HS-27A (cell line): Measurements from ENCODE around the gene HSPA6.
A peak's percentile ranks its signal among the peaks of the same experiment; 100 is the strongest.
"Not testable (repeated sequence)": the region's sequence is repeated elsewhere in the genome, so short reads cannot be mapped to it uniquely, and the experiment has no call there.

Source experiments
- DNase-seq: peaks from one replicate; pipeline ENCODE4 v3.0.0-alpha.2; 2012; ENCODE audit warnings: low read depth, missing footprints

Gene HSPA6

DNA sequence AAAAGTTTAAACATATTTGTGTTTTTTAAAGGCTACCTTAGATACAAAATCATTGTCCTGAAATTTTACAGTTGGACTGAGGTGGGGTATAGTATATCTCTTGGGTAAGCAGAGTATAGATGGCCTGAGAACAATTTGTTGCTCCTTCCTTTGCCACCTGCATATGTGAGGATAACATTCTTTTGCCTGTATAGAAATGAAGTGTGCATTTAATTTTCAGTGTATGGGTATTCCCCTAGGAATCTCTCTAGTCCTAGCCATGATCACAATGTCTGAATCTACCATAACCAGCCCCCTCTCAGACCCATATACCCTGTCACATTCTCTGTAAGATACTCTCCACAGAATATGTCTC, 21.0 kb upstream of the HSPA6 start:
- no peak for DNase-seq

DNA sequence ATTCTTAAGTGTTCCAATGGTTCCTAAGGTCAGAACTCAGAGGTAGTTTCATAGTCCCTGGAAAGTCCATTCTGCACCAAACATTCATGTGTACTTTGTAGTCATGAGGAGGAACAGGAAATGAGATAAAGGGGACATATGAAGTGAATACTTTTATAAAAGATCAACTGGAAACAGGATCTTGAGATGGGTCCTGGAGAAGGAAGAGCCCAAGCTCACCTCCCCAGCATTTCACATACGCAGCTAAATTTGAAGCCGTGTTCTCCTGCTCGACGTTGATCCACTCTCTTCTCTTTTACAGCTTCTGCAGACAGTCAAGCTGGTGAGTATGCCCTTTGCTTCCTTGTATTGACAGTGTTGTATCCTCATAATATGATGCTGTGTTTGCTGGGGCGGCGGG, 18.7 kb upstream of the HSPA6 start:
- no peak for DNase-seq

DNA sequence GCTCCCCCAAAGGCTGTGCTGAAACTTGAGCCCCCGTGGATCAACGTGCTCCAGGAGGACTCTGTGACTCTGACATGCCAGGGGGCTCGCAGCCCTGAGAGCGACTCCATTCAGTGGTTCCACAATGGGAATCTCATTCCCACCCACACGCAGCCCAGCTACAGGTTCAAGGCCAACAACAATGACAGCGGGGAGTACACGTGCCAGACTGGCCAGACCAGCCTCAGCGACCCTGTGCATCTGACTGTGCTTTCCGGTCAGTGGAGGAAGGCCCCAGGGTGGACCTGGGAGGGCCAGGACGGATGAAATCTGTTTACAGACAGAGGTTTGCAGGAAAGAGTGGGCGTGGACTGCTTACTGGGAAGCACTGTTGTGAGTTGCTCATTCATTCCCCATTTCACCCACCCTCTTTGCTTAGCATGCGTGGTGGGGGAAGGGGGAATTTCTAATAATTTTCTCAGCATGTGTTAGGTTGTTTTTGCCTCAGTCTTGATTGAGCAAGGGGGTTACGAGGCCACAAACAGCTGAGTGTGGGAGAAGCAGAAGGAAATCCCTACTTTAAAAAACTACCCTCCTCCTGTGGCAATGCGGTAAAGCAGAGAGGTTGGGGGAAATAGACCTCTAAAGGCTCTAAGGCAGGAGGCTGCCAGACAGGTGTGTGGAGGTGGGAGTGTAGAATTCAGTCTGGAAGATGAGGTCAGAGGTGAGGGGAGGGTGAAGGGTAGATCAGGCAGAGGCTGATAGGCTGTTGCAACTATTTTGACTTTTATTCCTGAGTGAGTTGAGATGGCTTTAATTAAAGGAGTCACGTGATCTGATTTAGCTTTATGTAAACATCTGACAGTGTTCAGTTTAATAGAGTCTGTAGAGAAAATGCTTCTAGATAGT, 17.8 kb upstream of the HSPA6 start:
- DNase-seq, result no peak

DNA sequence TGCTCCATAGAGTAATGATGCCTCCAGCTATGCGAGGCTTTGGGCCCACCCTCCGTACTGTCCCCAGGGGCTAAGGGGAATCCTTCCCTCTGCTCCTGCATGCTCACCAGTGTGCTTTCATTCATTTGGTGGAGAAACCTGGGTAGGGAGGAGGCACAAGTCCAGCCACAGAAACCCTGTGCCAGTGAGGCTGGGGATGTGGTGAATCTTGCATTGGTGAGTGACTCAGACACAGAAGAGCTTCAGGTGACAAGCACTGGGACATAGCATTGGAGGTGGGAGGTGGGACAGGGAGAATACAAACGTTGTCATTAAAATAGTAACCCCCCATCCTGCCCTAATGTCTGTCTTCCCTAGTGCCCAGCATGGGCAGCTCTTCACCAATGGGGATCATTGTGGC, 13.9 kb upstream of the HSPA6 start:
- no peak for DNase-seq

DNA sequence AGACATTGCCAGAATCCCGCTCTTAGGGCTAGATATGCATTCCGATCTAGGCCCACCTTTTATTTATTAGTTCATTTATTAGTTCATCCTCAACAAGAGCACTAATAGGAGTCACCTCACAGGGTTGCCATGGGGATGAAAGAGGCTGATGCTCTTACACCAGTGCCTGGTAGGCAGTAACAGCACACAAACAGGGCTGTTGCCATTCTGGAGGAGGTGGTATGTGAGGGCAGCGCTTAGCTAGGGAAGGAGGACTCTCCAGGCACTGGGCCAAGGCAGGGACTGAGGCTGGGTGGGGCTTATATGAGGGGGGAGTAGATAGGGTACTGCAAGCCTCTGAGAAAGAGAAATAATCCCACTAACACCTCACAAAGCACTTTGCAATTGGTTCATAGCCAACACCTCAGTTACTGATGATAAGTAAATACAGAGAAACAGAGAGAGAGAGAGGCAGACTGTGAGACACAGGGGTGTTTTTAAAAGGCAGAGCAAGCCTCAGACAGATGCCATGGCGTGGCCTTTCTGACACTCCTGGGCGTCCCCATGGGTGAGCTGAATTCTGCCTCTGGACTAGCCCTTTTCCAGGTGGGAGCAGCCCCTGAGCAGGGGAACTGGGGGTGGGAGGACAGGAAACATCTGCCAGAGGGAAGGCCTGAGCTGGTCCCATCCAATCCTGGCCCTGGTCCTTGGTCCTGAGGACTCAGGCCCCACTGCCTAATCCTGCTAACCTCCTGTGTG, 13.2 kb upstream of the HSPA6 start:
- DNase-seq, result no peak

DNA sequence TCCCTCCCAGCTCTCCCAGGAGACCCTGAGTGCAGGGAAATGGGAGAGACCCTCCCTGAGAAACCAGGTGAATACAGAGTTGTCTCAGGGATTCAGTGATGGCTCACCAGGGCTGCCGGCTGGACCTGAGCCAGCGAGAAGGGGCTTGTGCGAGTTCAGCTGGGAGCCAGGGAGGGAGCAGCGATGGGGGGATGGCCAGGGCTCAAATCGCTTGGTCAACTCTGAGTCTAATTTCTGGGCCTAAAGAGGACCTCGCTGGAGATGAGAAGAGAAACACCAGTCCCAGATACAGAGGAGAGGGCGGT, 12.6 kb upstream of the HSPA6 start:
- no peak for DNase-seq

DNA sequence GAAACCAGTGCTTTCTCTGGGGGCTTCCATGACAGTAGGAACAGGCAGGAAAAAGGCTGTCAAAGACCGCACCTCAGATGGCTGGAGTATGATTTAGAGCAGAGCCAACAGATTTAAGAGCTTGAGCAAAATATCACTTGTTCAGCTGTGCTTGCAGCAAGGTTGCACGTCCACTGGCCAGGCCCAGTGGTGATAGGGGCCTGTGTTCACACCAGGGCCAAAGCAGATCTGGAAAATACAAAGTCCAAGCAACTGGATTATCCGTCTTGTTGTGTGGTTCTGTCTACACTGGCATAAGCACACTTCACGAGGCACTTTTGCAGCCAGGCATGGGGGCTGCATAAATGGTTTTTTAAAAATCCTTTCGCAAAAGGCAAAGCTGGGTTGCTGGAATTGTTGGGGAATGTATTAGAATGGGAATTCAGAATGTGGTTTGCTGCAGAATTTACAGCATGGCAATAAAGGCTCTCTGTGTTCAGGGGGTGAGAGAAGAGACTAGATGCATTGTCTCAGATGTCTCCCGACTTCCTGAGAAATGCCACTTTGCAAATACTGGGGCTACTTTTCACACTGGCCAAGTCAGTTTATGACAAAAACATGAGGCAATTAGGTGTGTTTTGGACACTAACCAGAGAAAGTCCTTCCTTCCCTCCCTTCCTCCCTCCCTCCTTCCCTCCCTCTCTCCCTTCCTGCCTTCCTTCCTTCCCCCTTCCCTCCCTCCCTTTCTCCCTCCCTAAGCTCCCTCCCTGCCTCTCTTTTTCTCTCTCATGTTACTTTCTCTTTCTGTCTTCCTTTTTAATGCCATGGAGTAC, 11.5 kb upstream of the HSPA6 start:
- not testable (repeated sequence) for DNase-seq

DNA sequence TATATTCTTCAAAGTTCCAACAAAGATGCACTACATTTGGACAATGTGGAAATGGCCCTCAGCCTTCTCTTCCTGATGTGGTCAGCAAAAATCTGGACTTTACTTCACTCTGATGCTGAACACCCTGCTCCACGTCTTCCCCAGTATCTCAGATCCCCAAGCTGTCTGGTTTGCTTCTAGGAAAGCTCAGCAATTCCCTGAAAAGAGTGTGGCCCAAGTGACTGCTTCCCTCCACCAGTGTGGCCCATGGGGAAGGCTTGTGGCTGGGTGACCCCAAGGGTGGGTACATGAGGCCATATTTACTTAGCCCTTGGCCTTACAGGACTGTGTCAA, 10.9 kb upstream of the HSPA6 start:
- not testable (repeated sequence) for DNase-seq

DNA sequence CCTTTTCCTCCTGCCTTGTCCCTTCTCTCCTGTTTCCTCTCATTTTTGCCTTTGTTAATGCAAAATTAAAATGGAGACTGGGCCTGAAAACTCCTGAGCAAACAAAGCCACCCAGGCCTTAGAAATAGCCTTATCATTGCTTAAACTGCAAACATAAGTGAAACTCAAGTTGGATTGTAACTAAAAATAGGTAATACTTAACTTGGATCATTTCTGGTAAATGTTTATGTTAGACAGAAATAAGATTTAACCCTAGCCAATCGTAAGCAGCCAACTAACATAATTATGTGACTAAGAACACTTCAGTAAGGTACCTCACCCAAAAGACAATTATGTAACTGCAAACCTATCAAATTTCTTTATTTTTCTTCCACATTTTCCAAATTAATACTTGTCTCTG, 10.4 kb upstream of the HSPA6 start:
- not testable (repeated sequence) for DNase-seq

DNA sequence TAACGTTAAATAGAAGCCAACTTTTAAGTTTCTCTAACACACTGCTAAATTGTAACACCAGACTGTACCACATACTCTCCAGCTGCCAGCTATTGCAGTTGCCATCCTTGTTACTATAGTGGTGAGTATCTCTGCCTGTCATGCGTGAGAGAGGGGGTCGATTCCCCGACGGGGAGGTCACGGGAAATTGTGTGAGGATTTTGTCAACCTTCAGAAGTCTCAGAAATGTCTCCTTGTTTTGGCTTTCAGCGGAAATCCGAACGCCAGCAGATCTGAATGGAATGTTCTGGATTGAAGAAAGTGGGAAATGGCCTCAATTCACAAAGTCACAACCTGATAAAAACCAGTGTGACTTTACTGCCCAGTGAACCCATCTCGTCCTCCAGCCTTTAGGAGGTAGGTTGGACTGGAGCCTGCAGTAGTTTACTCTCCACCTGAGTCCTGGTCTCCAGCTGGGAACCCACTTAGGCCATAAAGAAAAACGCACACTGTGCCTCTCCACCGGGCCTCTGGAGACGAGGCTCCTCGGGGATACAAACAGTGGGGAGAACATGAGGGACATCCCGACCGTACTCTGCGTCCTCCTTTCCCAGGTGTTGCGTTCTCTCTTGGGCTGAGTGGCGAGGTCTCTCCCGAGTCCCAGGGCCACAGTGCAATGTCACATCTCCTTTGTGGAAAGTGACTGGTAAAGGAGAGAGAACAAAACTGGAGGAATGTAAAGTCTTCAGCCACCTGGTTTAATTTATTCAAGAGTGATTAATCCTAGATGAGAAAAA, 1.1 kb upstream of the HSPA6 start:
- not testable (repeated sequence) for DNase-seq

DNA sequence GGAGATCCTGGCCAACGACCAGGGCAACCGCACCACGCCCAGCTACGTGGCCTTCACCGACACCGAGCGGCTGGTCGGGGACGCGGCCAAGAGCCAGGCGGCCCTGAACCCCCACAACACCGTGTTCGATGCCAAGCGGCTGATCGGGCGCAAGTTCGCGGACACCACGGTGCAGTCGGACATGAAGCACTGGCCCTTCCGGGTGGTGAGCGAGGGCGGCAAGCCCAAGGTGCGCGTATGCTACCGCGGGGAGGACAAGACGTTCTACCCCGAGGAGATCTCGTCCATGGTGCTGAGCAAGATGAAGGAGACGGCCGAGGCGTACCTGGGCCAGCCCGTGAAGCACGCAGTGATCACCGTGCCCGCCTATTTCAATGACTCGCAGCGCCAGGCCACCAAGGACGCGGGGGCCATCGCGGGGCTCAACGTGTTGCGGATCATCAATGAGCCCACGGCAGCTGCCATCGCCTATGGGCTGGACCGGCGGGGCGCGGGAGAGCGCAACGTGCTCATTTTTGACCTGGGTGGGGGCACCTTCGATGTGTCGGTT, 477 bp downstream of the HSPA6 start:
- not testable (repeated sequence) for DNase-seq

DNA sequence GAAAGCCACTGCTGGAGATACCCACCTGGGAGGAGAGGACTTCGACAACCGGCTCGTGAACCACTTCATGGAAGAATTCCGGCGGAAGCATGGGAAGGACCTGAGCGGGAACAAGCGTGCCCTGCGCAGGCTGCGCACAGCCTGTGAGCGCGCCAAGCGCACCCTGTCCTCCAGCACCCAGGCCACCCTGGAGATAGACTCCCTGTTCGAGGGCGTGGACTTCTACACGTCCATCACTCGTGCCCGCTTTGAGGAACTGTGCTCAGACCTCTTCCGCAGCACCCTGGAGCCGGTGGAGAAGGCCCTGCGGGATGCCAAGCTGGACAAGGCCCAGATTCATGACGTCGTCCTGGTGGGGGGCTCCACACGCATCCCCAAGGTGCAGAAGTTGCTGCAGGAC, 981 bp downstream of the HSPA6 start:
- DNase-seq, result not testable (repeated sequence)

DNA sequence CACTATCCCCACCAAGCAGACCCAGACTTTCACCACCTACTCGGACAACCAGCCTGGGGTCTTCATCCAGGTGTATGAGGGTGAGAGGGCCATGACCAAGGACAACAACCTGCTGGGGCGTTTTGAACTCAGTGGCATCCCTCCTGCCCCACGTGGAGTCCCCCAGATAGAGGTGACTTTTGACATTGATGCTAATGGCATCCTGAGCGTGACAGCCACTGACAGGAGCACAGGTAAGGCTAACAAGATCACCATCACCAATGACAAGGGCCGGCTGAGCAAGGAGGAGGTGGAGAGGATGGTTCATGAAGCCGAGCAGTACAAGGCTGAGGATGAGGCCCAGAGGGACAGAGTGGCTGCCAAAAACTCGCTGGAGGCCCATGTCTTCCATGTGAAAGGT, 1.6 kb downstream of the HSPA6 start:
- DNase-seq, result not testable (repeated sequence)

DNA sequence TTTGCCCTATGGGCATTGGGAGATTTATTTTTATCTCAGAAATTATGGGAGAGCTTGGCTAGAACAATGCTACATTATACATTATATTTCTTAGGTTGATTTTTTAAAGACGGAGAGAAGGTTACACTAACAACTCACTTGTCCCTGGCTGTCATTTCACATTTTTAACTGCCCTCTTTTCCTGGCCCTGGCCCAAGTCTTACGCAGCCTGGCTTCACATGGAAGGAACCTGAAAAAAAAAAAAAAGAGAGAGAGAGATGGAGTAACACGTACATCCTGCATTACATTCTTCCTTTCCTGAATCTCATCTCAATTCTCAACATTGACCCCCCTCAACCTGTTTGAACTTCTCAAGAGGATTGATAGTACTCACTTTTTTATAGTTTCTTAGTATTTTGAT, 4.2 kb downstream of the HSPA6 start:
- DNase-seq, result not testable (repeated sequence)

DNA sequence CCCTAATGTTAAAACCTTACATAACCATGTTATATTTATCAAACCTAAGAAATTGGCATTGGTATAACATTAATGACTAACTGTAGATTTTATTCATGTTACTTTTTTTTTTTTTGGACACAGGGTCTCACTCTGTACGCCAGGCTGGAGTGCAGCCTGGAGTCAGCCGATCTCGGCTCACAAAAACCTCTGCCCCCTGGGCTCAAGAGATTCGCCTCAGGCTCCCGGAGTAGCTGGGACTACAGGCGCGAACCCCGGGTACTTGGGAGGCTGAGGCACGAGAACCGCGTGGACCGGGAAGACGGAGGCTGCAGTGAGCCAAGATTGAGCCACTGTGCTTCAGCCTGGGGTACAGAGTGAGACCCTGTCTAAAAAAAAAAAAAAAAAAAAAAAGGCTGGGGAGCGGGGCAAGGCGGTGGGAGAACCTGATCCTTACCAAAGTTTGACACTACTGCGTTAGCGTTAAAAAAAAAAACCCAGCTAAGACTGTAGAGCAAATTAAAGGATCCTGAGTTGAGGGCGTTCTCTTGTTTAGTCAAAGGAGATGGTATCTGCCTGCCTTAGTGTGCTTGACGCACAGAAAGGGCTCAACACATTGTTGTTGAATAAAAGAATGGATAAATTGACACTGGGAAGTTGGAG, 5.2 kb downstream of the HSPA6 start:
- DNase-seq, result not testable (repeated sequence)

DNA sequence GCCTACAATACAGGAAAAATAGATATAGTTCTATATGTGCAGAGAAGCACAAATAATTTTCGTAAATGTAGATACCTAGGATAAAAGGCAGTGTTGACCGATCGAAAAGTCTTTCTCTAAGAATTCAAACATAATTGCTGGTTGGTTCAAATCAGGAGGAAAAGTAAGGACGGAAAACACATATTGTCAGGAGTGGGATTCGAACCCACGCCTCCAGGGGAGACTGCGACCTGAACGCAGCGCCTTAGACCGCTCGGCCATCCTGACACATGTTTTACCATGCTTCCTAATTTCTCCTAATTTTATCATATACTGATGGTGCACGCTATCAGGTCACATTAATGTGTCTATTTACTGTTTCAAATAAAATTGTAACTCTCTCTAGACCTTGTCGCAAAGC, 5.8 kb downstream of the HSPA6 start:
- not testable (repeated sequence) for DNase-seq

DNA sequence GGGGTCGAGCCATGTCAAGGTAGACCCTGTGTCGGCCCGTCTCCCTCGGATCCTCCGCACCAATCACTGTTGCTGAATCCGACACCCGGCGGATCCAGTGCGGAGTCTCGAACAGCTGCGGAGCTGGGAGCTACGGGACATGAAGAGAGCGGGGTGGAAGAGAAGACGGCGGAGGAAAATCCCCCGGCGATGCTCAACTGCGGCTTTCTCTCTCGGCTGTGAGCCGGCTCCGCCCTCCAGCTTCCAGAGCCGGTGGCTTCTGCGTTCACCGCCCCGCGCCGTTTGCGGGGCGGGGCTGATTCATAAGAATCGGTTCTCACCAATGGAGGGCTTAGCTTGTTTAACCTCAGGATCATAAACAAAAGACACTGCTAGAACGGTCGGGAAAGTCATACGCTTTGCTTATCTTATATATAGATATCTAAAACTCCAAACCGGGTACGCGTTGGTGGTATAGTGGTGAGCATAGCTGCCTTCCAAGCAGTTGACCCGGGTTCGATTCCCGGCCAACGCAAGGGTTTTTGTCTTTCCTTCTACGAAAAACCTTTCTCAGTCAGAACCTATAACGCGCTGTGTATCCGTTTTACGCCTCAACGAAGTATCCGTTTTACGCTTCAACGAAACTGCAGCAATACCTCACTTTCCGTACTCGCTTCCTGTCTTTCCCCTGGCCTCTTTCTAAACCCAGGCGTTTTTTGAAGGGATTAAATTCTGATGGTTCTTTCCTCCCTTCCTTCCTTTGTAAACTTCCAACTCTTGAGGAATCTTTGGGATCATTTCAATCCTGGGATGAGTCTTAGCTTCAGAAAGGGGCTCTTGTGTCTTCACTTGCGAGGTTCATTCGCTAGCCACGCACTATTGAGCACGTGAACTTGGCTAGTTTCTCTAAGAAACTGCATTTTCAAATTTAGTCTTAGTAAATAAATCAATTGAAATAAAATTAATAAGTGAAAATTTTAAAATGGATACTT, 6.6 kb downstream of the HSPA6 start:
- peak; percentile 87 for DNase-seq

DNA sequence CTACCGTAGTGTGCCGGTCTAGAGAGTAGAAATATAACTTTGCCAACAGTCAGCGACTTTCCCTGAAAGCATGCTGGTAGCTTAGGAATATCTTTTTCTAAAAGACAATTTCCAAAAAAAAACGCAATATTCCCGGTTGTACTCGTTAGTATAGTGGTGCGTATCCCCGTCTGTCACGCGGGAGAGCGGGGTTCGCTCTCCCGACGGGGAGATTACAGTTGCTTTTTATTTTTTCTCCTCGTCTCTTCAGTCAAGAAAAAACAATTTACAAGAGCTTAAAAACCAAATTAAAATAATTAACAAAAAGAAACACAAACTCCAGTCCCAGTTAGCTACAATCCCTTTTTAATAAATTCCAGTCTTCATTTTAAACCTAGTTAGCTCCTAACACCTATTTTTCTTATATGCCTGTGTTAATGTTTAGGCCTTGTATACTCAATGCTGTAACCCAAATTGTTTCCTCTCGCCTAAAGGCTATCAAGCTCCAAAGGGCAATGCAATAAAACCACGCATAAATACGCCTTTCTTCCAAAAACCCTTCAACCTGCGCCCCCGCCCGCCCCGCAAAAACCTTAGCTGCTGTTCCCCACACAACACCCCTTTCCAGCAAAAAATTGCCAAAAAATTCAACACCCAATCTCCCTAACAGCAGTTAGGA, 7.8 kb downstream of the HSPA6 start:
- DNase-seq, result no peak
